Muscle of back (tissue), 11 donors: ENCODE measurements around the gene RBMS3. TPM values are rescaled to one million over a fixed set of nuclear protein-coding genes. Genes with fewer than 3 reads are reported as not detected.

Experiments
- DNase-seq, 3 donors: peaks; one replicate each; pipeline versions ENCODE4 v3.0.0 to v3.0.0-alpha.2; 2013
- polyA plus RNA-seq, 10 donors: library from polyadenylated mRNA; unstranded; fragments of 120-200 nt; gene quantifications; one replicate each; pipeline ENCODE4 v1.2.1, GENCODE V29; 2013; ENCODE audit not compliant: insufficient read length in 10 of 10

Gene RBMS3
- polyA plus RNA-seq, 10 donors: 22.4 to 37.1 (median 28.1) TPM

GRCh38 chr3:29933802-29934490 lies 653.1 kb downstream of the RBMS3 start:
- DNase-seq: peak in 1 of 3 donors; percentile 43

GRCh38 chr3:29934751-29935150 lies 653.9 kb downstream of the RBMS3 start:
- no peak for DNase-seq

- no peak for DNase-seq
Observed at GRCh38 chr3:29936054-29936453, 655.2 kb downstream of the RBMS3 start.

GRCh38 chr3:29936766-29937165 lies 655.9 kb downstream of the RBMS3 start:
- DNase-seq: no peak

GRCh38 chr3:29937185-29937584 lies 656.3 kb downstream of the RBMS3 start:
- peak in 1 of 3 donors; percentile 59 for DNase-seq

GRCh38 chr3:29940759-29941323 lies 660.0 kb downstream of the RBMS3 start:
- DNase-seq: no peak

GRCh38 chr3:29942297-29942696 lies 661.4 kb downstream of the RBMS3 start:
- DNase-seq: no peak

GRCh38 chr3:29949131-29949530 lies 668.3 kb downstream of the RBMS3 start:
- DNase-seq: no peak

GRCh38 chr3:29949940-29950616 lies 669.2 kb downstream of the RBMS3 start:
- DNase-seq: no peak

GRCh38 chr3:29952431-29952830 lies 671.6 kb downstream of the RBMS3 start:
- DNase-seq: no peak

- DNase-seq: no peak
Observed at GRCh38 chr3:29955413-29955812, 674.5 kb downstream of the RBMS3 start.

GRCh38 chr3:29958816-29959215 lies 677.9 kb downstream of the RBMS3 start:
- no peak for DNase-seq

- DNase-seq: peak in 2 of 3 donors; percentile 49 to 59
Observed at GRCh38 chr3:29971895-29972294, 691.0 kb downstream of the RBMS3 start.

GRCh38 chr3:29972320-29972993 lies 691.6 kb downstream of the RBMS3 start:
- peak; percentile 38 to 74 (median 61) for DNase-seq

- DNase-seq: no peak
Observed at GRCh38 chr3:29973763-29974162, 692.9 kb downstream of the RBMS3 start.

GRCh38 chr3:29976871-29977270 lies 696.0 kb downstream of the RBMS3 start:
- DNase-seq: no peak

GRCh38 chr3:29977360-29977759 lies 696.5 kb downstream of the RBMS3 start:
- peak in 1 of 3 donors; percentile 30 for DNase-seq

GRCh38 chr3:29978036-29978435 lies 697.2 kb downstream of the RBMS3 start:
- no peak for DNase-seq

- DNase-seq: no peak
Observed at GRCh38 chr3:29991198-29991597, 710.3 kb downstream of the RBMS3 start.

GRCh38 chr3:30002797-30003196 lies 721.9 kb downstream of the RBMS3 start:
- DNase-seq: no peak

- no peak for DNase-seq
Observed at GRCh38 chr3:30003741-30004140, 722.9 kb downstream of the RBMS3 start.

- no peak for DNase-seq
Observed at GRCh38 chr3:30004481-30004880, 723.6 kb downstream of the RBMS3 start.

GRCh38 chr3:30006111-30006510 lies 725.2 kb downstream of the RBMS3 start:
- DNase-seq: no peak
